Measurements from ENCODE around the gene IFITM2. TPM values are rescaled to one million over a fixed set of nuclear protein-coding genes. Genes with fewer than 3 reads are reported as not detected.

IFITM2 gene
- total RNA-seq, 4 donors from 2014 or later, result 83.2 to 318 (median 92.9) TPM

DNA sequence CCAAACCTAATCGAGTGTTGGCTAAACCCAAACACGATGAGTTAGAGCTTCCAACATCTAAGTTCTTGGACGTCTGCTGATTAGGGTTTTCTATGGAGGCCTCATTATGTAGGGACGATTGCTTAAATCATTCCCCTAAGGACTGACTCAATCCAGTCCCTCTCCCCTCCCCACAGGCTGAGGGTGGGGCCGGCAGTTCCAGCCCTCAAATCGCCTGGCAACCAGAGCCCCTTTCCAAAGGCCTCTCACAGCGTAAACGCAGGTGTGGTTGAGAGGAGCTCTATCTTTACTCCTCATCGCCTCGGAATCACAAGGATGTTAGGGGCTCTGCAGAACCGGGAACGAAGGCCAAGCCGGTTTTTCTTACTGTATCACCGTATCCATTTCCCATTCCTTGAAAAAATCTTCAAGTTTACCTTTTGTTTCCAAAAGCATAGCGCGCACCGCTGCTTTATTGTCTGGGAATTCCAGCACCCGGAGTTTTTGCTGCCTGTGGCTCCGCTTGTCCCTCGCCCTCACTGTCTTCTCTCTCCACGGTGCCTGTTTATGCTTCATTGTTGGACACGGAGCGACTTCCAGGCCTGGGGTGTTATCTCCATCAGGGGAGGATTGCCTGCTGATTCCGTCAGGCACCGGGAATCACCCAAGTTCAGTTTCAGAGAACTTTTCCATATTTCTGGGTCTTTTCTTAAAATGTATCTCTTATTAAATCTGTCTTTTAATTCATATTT lies 26.8 kb downstream of the IFITM2 start:
- H3K36me3 ChIP-seq, result no peaks in the 10 kb centered on the region
- TF ChIP-seq, protein P1, sequence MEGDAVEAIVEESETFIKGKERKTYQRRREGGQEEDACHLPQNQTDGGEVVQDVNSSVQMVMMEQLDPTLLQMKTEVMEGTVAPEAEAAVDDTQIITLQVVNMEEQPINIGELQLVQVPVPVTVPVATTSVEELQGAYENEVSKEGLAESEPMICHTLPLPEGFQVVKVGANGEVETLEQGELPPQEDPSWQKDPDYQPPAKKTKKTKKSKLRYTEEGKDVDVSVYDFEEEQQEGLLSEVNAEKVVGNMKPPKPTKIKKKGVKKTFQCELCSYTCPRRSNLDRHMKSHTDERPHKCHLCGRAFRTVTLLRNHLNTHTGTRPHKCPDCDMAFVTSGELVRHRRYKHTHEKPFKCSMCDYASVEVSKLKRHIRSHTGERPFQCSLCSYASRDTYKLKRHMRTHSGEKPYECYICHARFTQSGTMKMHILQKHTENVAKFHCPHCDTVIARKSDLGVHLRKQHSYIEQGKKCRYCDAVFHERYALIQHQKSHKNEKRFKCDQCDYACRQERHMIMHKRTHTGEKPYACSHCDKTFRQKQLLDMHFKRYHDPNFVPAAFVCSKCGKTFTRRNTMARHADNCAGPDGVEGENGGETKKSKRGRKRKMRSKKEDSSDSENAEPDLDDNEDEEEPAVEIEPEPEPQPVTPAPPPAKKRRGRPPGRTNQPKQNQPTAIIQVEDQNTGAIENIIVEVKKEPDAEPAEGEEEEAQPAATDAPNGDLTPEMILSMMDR (IDR thresholded peaks at IDR 0.05), result no peak
- no peak for TF ChIP-seq POLR2A (IDR thresholded peaks at IDR 0.05)
- no peak for DNase-seq
- no peaks in the 10 kb centered on the region for H3K9me3 ChIP-seq
- no peaks in the 10 kb centered on the region for H3K27me3 ChIP-seq
- WGBS, 2 donors, result 59 to 61% methylated on average over 25 of the region's 25 CpGs
- no peak overlapping the region for H3K27ac ChIP-seq
- peaks cover 0 to 11% of the 10 kb centered on the region in 2 donors for H3K4me1 ChIP-seq
- intact Hi-C loops (cut with DNase I), result no loop called here
- H3K4me3 ChIP-seq (replicated peaks in 1 of 3), result no peak overlapping the region

GRCh38 chr11:335779-336658 lies 28.4 kb downstream of the IFITM2 start:
- 63 to 69% methylated on average over 14 to 15 of the region's 15 CpGs for WGBS, 2 donors
- no peak for DNase-seq
- no peaks in the 10 kb centered on the region for H3K27me3 ChIP-seq
- no peaks in the 10 kb centered on the region for H3K9me3 ChIP-seq
- no peaks in the 10 kb centered on the region for H3K36me3 ChIP-seq
- no peak for TF ChIP-seq POLR2A (IDR thresholded peaks at IDR 0.05)
- TF ChIP-seq, protein P1 (IDR thresholded peaks at IDR 0.05), result no peak
- H3K4me1 ChIP-seq, result peaks cover 0 to 11% of the 10 kb centered on the region in 2 donors
- H3K27ac ChIP-seq, result peak overlapping the region; percentile 6 to 63 (median 52)
- H3K4me3 ChIP-seq (replicated peaks in 1 of 3), result no peak overlapping the region
- intact Hi-C loops (cut with DNase I), result no loop called here

DNA sequence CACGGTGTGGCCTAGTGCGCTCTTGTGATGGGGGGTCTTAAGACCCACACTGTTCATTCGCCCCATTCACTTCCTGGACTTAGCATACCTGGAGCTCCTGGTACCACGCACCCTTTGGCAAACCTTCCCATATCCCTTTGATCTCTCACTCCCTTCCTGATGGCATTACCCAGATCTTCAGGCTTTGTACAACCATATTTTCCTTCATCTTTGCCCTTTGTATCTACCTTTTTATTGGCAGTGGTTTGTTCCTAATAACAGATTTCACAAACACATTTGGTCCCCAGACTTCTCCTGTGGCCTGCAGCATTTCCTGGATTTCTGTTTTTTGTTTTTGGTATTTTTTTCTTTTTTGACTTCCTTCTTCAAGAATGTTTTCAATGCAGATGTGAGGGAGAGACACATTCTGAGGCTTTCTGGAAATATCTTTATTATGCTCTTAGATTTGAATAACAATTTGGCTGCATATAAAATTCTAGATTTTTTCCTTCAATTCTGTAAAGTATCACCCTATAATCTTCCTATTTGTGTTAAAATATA lies 29.1 kb downstream of the IFITM2 start:
- DNase-seq, result no peak
- intact Hi-C loops (cut with DNase I), result no loop called here
- H3K4me1 ChIP-seq, result peaks cover 0 to 11% of the 10 kb centered on the region in 2 donors

GRCh38 chr11:337711-338110 lies 30.1 kb downstream of the IFITM2 start:
- intact Hi-C loops (cut with DNase I), result no loop called here
- Histone ChIP-seq H3K9me3 (no peaks in the 10 kb centered on the region), H3K4me3 (replicated peaks in 1 of 3) (no peak overlapping the region), H3K4me1 (peaks cover 0 to 11% of the 10 kb centered on the region in 2 donors), H3K27ac (no peak overlapping the region), H3K36me3 (no peaks in the 10 kb centered on the region), H3K27me3 (no peaks in the 10 kb centered on the region)
- no peak for DNase-seq
- no peak for TF ChIP-seq POLR2A (IDR thresholded peaks at IDR 0.05)
- TF ChIP-seq, protein P1 (IDR thresholded peaks at IDR 0.05), result no peak
- 95 to 99% methylated on average over 6 of the region's 6 CpGs for WGBS, 2 donors

More for the DNA sequence above, 29.1 kb downstream of the IFITM2 start:
- no peak overlapping the region for H3K4me3 ChIP-seq (replicated peaks in 1 of 3)
- H3K27ac ChIP-seq, result peak overlapping the region in 2 of 3 donors; percentile 52 to 63
- TF ChIP-seq POLR2A (IDR thresholded peaks at IDR 0.05), result no peak
- TF ChIP-seq, protein P1 (IDR thresholded peaks at IDR 0.05), result no peak
- no peaks in the 10 kb centered on the region for H3K36me3 ChIP-seq
- no peaks in the 10 kb centered on the region for H3K27me3 ChIP-seq
- H3K9me3 ChIP-seq, result no peaks in the 10 kb centered on the region
- 72 to 89% methylated on average over 4 of the region's 4 CpGs for WGBS, 2 donors

All from thyroid gland (tissue), 4 donors.